Epithelial cell of esophagus (primary cell): ENCODE results near the gene PLD3.
A peak's percentile ranks its signal among the peaks of the same experiment; 100 is the strongest.

ENCODE experiments used
- DNase-seq: peaks from one replicate; pipeline ENCODE4 v3.0.0; 2010; ENCODE audit warnings: low read depth
- H3K4me3 ChIP-seq: 2 replicates; pipeline ENCODE4 v1.5.1; 2011; ENCODE audit warnings: mild to moderate bottlenecking, low read length, control low read depth
- TF ChIP-seq, protein P1 (sequence below): IDR thresholded peaks from 2 replicates; pipeline ENCODE4 v1.5.1; 2011; ENCODE audit warnings: low read depth, mild to moderate bottlenecking, low read length, control low read depth, inconsistent platforms; ENCODE audit not compliant: insufficient read depth; ENCODE audit errors: missing control alignments

The PLD3 gene

DNA sequence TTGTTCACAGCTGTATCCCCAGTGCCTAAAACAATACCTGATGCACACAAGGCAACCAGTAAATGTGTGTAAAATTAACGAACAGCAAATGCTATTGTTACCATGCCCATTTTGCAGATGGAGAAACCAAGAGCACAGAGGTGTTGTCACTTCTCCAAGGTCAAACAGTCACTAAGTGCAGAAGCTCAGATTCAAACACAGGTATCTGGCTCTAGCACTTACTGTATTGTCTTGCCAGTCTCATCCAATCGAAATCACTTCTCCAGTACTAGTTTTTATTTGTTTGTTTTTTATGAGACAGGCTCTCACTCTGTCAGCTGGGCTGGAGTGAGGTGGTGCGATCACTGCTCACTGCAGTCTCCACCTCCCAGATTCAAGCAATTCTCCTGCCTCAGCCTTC, 13.7 kb downstream of the PLD3 start:
- TF ChIP-seq, protein P1, sequence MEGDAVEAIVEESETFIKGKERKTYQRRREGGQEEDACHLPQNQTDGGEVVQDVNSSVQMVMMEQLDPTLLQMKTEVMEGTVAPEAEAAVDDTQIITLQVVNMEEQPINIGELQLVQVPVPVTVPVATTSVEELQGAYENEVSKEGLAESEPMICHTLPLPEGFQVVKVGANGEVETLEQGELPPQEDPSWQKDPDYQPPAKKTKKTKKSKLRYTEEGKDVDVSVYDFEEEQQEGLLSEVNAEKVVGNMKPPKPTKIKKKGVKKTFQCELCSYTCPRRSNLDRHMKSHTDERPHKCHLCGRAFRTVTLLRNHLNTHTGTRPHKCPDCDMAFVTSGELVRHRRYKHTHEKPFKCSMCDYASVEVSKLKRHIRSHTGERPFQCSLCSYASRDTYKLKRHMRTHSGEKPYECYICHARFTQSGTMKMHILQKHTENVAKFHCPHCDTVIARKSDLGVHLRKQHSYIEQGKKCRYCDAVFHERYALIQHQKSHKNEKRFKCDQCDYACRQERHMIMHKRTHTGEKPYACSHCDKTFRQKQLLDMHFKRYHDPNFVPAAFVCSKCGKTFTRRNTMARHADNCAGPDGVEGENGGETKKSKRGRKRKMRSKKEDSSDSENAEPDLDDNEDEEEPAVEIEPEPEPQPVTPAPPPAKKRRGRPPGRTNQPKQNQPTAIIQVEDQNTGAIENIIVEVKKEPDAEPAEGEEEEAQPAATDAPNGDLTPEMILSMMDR: no peak
- no peak overlapping the region for H3K4me3 ChIP-seq

DNA sequence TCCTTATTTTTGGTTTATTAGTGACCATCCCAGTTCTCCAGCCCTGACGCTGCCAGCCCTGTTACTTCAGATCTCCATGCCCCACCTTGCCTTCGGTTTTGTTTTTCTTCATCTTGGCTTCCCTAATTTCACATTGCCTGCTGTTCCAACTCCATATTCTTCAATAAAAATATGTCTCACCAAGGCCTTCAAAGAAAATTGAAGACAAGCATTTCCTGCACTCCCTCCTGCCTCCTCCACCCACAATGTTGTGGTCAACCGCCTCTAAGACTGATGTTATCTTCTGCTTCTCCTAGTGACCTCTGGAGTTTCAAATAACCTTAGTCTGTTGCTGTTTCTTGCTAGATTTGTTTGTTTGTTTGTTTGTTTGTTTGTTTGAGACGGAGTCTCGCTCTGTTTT, 14.6 kb downstream of the PLD3 start:
- TF ChIP-seq, protein P1: no peak
- no peak overlapping the region for H3K4me3 ChIP-seq
- DNase-seq: no peak

More for the DNA sequence above, 13.7 kb downstream of the PLD3 start:
- DNase-seq: no peak

DNA sequence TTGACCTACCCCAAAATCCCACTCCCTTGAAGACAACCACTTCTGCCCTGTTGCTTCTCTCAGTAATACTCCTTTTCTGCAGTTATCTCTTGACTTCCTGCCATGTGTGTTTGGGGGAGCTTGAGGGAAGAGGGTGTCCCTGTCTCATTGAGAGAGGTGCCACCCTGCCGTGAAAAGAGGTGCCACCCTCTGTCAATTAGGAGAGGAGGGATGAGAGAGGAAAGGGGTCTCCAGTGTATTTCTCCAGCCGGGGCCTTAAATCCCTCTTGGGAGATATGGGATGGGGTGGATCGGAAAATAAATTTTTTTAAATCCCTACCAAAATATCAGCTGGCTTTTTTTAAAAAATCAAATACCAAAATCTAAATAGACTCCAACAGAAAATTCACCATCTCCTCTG, 16.5 kb downstream of the PLD3 start:
- DNase-seq: no peak
- TF ChIP-seq, protein P1: no peak
- H3K4me3 ChIP-seq: peak overlapping the region; percentile 64

DNA sequence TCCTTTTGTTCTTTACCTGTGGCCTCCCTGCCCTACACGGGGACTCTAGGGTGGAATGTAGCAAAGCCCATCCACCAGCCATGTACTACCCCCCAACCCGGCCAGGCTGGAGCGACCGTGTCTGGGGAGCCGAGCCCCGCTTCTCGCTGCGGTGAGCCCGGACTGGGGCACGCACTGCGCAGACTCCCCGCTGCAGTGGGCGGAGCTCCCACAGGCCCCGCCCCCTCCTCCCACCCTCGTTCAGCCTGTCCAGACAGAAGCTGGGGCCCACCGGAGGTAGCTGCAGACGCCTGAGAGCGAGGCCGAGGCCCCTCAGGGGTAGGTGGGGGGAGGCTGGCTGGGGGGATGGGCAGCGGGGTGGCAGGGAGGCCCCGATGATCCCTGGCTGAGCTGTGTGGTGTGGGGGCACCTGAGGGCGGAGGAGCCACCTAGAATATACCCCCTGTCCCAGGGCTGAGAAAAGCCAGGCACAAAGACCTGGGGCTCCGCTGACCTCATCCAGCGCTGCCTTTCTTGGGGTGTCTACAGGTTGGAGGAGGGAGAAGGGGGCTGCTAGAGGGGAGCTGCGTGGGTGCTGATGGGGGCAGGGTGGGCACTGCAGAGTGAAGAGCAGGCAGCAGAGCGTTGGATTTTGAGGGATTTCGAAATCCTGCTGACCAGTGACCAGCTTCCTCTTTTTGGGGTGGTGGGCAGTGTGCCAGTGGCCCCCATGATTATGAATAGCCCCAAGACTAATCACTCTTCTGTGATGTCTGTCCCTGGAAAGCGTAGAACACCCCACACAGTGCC, 17.3 kb downstream of the PLD3 start:
- DNase-seq: peak; percentile 80
- TF ChIP-seq, protein P1: no peak
- peak overlapping the region; percentile 64 for H3K4me3 ChIP-seq

DNA sequence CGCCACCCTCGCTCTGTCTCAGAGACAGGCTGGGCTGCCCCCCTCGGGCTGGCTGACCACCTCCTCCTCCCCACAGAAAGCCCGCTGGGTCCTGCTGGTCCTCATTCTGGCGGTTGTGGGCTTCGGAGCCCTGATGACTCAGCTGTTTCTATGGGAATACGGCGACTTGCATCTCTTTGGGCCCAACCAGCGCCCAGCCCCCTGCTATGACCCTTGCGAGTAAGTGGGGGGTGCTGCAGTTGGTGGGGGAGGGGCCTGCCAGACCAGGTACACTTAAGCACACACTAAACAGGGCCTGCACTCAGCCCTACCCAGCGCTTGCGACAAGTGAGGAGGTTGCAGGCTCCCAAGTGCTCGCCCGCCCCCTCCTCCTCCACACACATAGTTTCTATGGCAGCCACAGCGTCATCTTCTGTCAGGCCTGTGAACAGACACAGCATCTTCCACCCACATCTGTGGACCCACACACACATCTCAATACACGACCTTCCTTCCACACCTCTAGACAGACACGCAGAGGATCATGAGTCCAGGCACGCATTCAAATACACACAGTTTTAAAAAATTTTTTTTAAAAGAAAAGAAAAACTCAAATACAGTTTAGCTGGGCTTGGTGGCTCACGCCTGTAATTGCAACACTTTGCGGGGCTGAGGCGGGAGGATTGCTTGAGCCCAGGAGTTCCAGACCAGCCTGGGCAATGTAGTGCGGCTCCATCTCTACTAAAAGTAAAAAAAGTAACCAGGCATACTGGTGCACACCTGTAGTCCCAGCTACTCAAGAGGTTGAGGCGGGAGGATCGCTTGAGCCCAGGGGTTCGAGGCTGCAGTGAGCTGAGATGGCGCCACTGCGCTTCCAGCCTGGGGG, 18.4 kb downstream of the PLD3 start:
- peak overlapping the region; percentile 64 for H3K4me3 ChIP-seq
- DNase-seq: no peak
- TF ChIP-seq, protein P1: no peak

DNA sequence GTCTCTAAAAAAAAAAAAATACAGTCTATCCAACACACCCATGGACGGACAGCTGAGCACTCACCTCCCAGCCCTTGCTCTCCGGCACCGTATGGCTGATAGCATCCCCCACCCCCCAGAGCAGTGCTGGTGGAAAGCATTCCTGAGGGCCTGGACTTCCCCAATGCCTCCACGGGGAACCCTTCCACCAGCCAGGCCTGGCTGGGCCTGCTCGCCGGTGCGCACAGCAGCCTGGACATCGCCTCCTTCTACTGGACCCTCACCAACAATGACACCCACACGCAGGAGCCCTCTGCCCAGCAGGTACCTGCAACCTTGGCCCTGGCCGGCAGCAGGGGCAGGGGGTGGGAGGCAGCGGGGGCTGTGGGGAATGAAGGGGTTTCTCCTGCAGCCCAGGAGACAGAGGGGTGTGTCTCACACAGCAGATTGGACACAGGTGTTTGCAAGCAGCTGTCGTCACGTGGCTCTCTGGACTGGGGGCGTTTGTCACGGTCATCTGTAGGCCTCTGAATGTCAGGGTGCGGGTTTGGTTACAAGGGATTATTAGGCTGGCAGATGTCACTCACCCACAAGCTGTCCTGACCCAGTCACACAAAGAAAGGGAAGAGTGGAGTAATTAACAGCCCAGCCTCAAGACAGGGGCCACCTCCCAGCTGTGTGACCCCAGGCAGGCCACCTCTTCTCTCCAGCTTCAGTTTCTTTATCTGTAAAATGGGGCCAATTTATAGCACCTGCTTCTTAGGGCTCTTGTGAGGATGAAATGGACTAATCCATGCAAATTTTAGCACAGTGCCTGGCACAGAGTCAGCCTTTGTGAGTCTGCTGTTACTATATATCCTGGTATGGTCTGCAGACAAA, 19.3 kb downstream of the PLD3 start:
- no peak for DNase-seq
- no peak overlapping the region for H3K4me3 ChIP-seq
- TF ChIP-seq, protein P1: no peak
